Measurements from ENCODE around the gene PRSS38.

- TF ChIP-seq ZNF26 (tag by site-specific recombination; IDR thresholded peaks at IDR 0.05) (no peak), ZNF292 (tag by site-specific recombination; IDR thresholded peaks at IDR 0.05; ENCODE audit: borderline replicate concordance, low read depth) (no peak), ZNF76 (tag by site-specific recombination; IDR thresholded peaks at IDR 0.05; ENCODE audit: borderline replicate concordance, low read depth) (no peak), ZNF280D (tag by site-specific recombination; IDR thresholded peaks at IDR 0.05) (no peak), CTCF (tag by site-specific recombination; IDR thresholded peaks at IDR 0.05) (no peak), ZNF664 (tag by site-specific recombination; IDR thresholded peaks at IDR 0.05) (no peak), ATF2 (tag by site-specific recombination; IDR thresholded peaks at IDR 0.05; ENCODE audit: low read depth) (no peak), KLF7 (tag by site-specific recombination; IDR thresholded peaks at IDR 0.05; ENCODE audit: borderline replicate concordance) (no peak), ZNF529 (tag by site-specific recombination; IDR thresholded peaks at IDR 0.05; ENCODE audit: insufficient replicate concordance) (no peak), ZSCAN5A (tag by site-specific recombination; IDR thresholded peaks at IDR 0.05) (no peak), ZNF555 (tag by site-specific recombination; conservative IDR thresholded peaks at IDR 0.05) (no peak), ZNF785 (tag by site-specific recombination; IDR thresholded peaks at IDR 0.05) (no peak), ELK4 (IDR thresholded peaks at IDR 0.05; ENCODE audit: borderline replicate concordance, low read depth, low read length) (no peak), ZNF155 (tag by site-specific recombination; IDR thresholded peaks at IDR 0.05) (no peak)
Observed at GRCh38 chr1:227776331-227776771, 39.1 kb upstream of the PRSS38 start.
